Stimulated activated CD4-positive, alpha-beta T cell treated with anti-CD3 and anti-CD28 coated beads, TNF-alpha, amount 100 ng/mL, for 24 hours (primary cell): ENCODE data around the gene C16orf74.

Experiments used
- DNase-seq, 3 experiments: peaks; one replicate each; pipeline ENCODE4 v3.0.0-alpha.2; 2020; ENCODE audit warnings: low read depth in 3 of 3

Gene C16orf74

GRCh38 chr16:85749771-85750145 is 1.1 kb downstream of the C16orf74 start:
- DNase-seq: no peak

- DNase-seq: no peak
These were observed 4.3 kb downstream of the C16orf74 start for GRCh38 chr16:85746460-85747215.

- DNase-seq: no peak
These were observed 11.8 kb downstream of the C16orf74 start for GRCh38 chr16:85738923-85739715.

GRCh38 chr16:85736921-85737320 is 14.0 kb downstream of the C16orf74 start:
- DNase-seq: no peak

GRCh38 chr16:85735946-85736345 is 14.9 kb downstream of the C16orf74 start:
- DNase-seq: no peak

GRCh38 chr16:85735225-85735635 is 15.7 kb downstream of the C16orf74 start:
- DNase-seq: no peak

- no peak for DNase-seq
These were observed 16.4 kb downstream of the C16orf74 start for GRCh38 chr16:85734311-85735017.

GRCh38 chr16:85733839-85734170 is 17.1 kb downstream of the C16orf74 start:
- DNase-seq: no peak

GRCh38 chr16:85733155-85733838 is 17.6 kb downstream of the C16orf74 start:
- no peak for DNase-seq

GRCh38 chr16:85731179-85731578 is 19.7 kb downstream of the C16orf74 start:
- no peak for DNase-seq

- DNase-seq: no peak
These were observed 20.8 kb downstream of the C16orf74 start for GRCh38 chr16:85730186-85730465.

GRCh38 chr16:85729452-85730185 is 21.3 kb downstream of the C16orf74 start:
- no peak for DNase-seq

GRCh38 chr16:85728879-85729278 is 22.0 kb downstream of the C16orf74 start:
- no peak for DNase-seq

GRCh38 chr16:85724936-85725335 is 26.0 kb downstream of the C16orf74 start:
- no peak for DNase-seq

- no peak for DNase-seq
These were observed 26.6 kb downstream of the C16orf74 start for GRCh38 chr16:85724126-85724879.

- DNase-seq: no peak
These were observed 28.6 kb downstream of the C16orf74 start for GRCh38 chr16:85722128-85722893.

GRCh38 chr16:85720302-85720637 is 30.6 kb downstream of the C16orf74 start:
- no peak for DNase-seq

- no peak for DNase-seq
These were observed 31.1 kb downstream of the C16orf74 start for GRCh38 chr16:85719605-85720301.

GRCh38 chr16:85718682-85719081 is 32.2 kb downstream of the C16orf74 start:
- DNase-seq: no peak

GRCh38 chr16:85718153-85718477 is 32.8 kb downstream of the C16orf74 start:
- DNase-seq: no peak
